GM18861 (cell line): ENCODE data around the gene SLCO4C1.
"Not testable (repeated sequence)": the region's sequence is repeated elsewhere in the genome, so short reads cannot be mapped to it uniquely, and the experiment has no call there.

ENCODE experiments used
- ATAC-seq: cut with Tn5 transposase; IDR thresholded peaks from one replicate; pipeline ENCODE4 v1.9.1; 2021; ENCODE audit not compliant: unreplicated experiment

The SLCO4C1 gene

GRCh38 chr5:102296178-102296817 is at the start of gene SLCO4C1:
TSS of gene SLCO4C1 (minus strand) at chr5:102296284. CDS start at chr5:102296262, 22 bp downstream.
- ATAC-seq: peak; percentile 97

GRCh38 chr5:102341681-102342288 is 45.7 kb upstream of the SLCO4C1 start:
- no peak for ATAC-seq

- ATAC-seq: no peak
These were observed 28.6 kb upstream of the SLCO4C1 start for GRCh38 chr5:102324714-102325113.

- not testable (repeated sequence) for ATAC-seq
These were observed 22.7 kb upstream of the SLCO4C1 start for GRCh38 chr5:102318801-102319200.

GRCh38 chr5:102314328-102314727 is 18.2 kb upstream of the SLCO4C1 start:
- ATAC-seq: no peak

- ATAC-seq: no peak
These were observed 17.8 kb upstream of the SLCO4C1 start for GRCh38 chr5:102313912-102314311.

GRCh38 chr5:102312586-102313370 is 16.7 kb upstream of the SLCO4C1 start:
- no peak for ATAC-seq

- no peak for ATAC-seq
These were observed 13.5 kb upstream of the SLCO4C1 start for GRCh38 chr5:102309586-102309985.

GRCh38 chr5:102307232-102307631 is 11.1 kb upstream of the SLCO4C1 start:
- no peak for ATAC-seq

- no peak for ATAC-seq
These were observed 10.0 kb upstream of the SLCO4C1 start for GRCh38 chr5:102306121-102306520.

GRCh38 chr5:102295534-102296177 is 428 bp downstream of the SLCO4C1 start:
- no peak for ATAC-seq

- no peak for ATAC-seq
These were observed 1.1 kb downstream of the SLCO4C1 start for GRCh38 chr5:102294886-102295395.

- ATAC-seq: no peak
These were observed 6.1 kb downstream of the SLCO4C1 start for GRCh38 chr5:102290004-102290403.

- no peak for ATAC-seq
These were observed 6.7 kb downstream of the SLCO4C1 start for GRCh38 chr5:102289251-102289899.

- no peak for ATAC-seq
These were observed 7.5 kb downstream of the SLCO4C1 start for GRCh38 chr5:102288630-102289029.

GRCh38 chr5:102286476-102286875 is 9.6 kb downstream of the SLCO4C1 start:
- no peak for ATAC-seq

GRCh38 chr5:102283102-102283797 is 12.8 kb downstream of the SLCO4C1 start:
- peak; percentile 66 for ATAC-seq

- ATAC-seq: no peak
These were observed 16.4 kb downstream of the SLCO4C1 start for GRCh38 chr5:102279711-102280110.

- no peak for ATAC-seq
These were observed 17.9 kb downstream of the SLCO4C1 start for GRCh38 chr5:102278231-102278630.

- ATAC-seq: no peak
These were observed 18.9 kb downstream of the SLCO4C1 start for GRCh38 chr5:102277144-102277543.
